ENCODE measurements around the gene CERS6. TPM values are rescaled to one million over a fixed set of nuclear protein-coding genes. Genes with fewer than 3 reads are reported as not detected.
A peak's percentile ranks its signal among the peaks of the same experiment; 100 is the strongest.

CERS6 gene
- total and polyA plus RNA-seq, 2 experiments from 2014 or later, result 7.4 to 35.0 TPM

DNA sequence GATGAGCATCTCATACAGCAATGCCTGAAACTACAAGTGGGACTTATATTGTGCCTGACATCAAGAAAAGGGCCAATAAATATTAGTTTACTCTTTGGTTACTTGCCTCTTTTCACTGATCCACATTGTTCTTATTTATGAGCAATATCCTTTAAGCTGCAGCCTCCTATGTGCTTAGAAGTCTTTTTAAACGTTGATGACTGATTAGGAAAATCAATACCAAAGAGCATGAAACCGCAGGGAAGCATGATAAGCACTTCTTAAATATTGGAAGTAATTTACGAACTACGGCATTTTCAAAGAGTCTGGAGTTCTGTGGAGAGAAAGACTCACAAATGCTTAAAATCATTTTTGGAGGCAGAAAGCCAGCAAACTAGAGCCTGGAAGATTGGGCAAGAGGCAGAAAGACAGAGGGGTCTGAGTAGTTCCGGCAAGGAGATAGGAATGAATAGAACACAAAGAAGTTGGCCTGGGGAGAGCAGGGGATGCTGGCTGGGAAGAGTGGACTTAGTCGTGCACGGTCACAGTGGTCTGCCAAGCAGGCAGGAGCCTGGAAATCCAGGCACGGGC lies 223.8 kb downstream of the CERS6 start:
- H3K27ac ChIP-seq (ENCODE audit: low read depth), result no peak overlapping the region
- no peaks in the 10 kb centered on the region for H3K27me3 Mint-ChIP-seq (ENCODE audit: insufficient read depth, low read depth, poor library complexity)
- H3K9me3 Mint-ChIP-seq, result no peaks in the 10 kb centered on the region
- no peak overlapping the region for H2AFZ ChIP-seq
- no peaks in the 10 kb centered on the region for H3K36me3 Mint-ChIP-seq (ENCODE audit: low read depth)
- ATAC-seq, result peak; percentile 39; the same call in 2 of the 3 replicates
- H3K4me3 Mint-ChIP-seq, result no peak overlapping the region
- no peak overlapping the region for H3K4me2 ChIP-seq
- H3K4me1 Mint-ChIP-seq, result peaks cover 25% of the 10 kb centered on the region
- no peaks in the 10 kb centered on the region for H3K36me3 ChIP-seq (ENCODE audit: insufficient read depth)
- no peaks in the 10 kb centered on the region for H3K9me2 ChIP-seq (ENCODE audit: insufficient read depth)
- H4K20me1 ChIP-seq (replicated peaks; ENCODE audit: insufficient read depth), result no peaks in the 10 kb centered on the region
- peaks cover 5% of the 10 kb centered on the region; the same call in 1 of the 2 replicates for H3K4me1 ChIP-seq (ENCODE audit: insufficient read depth)
- no peak for TF ChIP-seq CREB1 (CRISPR knock-in tag; IDR thresholded peaks at IDR 0.05; ENCODE audit: low read depth)
- TF ChIP-seq ZNF114 (CRISPR knock-in tag; IDR thresholded peaks at IDR 0.05), result no peak
- TF ChIP-seq, protein P1, sequence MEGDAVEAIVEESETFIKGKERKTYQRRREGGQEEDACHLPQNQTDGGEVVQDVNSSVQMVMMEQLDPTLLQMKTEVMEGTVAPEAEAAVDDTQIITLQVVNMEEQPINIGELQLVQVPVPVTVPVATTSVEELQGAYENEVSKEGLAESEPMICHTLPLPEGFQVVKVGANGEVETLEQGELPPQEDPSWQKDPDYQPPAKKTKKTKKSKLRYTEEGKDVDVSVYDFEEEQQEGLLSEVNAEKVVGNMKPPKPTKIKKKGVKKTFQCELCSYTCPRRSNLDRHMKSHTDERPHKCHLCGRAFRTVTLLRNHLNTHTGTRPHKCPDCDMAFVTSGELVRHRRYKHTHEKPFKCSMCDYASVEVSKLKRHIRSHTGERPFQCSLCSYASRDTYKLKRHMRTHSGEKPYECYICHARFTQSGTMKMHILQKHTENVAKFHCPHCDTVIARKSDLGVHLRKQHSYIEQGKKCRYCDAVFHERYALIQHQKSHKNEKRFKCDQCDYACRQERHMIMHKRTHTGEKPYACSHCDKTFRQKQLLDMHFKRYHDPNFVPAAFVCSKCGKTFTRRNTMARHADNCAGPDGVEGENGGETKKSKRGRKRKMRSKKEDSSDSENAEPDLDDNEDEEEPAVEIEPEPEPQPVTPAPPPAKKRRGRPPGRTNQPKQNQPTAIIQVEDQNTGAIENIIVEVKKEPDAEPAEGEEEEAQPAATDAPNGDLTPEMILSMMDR (conservative IDR thresholded peaks at IDR 0.05; ENCODE audit: low read depth in 2 of 2), result no peak
- TF ChIP-seq, protein P2, sequence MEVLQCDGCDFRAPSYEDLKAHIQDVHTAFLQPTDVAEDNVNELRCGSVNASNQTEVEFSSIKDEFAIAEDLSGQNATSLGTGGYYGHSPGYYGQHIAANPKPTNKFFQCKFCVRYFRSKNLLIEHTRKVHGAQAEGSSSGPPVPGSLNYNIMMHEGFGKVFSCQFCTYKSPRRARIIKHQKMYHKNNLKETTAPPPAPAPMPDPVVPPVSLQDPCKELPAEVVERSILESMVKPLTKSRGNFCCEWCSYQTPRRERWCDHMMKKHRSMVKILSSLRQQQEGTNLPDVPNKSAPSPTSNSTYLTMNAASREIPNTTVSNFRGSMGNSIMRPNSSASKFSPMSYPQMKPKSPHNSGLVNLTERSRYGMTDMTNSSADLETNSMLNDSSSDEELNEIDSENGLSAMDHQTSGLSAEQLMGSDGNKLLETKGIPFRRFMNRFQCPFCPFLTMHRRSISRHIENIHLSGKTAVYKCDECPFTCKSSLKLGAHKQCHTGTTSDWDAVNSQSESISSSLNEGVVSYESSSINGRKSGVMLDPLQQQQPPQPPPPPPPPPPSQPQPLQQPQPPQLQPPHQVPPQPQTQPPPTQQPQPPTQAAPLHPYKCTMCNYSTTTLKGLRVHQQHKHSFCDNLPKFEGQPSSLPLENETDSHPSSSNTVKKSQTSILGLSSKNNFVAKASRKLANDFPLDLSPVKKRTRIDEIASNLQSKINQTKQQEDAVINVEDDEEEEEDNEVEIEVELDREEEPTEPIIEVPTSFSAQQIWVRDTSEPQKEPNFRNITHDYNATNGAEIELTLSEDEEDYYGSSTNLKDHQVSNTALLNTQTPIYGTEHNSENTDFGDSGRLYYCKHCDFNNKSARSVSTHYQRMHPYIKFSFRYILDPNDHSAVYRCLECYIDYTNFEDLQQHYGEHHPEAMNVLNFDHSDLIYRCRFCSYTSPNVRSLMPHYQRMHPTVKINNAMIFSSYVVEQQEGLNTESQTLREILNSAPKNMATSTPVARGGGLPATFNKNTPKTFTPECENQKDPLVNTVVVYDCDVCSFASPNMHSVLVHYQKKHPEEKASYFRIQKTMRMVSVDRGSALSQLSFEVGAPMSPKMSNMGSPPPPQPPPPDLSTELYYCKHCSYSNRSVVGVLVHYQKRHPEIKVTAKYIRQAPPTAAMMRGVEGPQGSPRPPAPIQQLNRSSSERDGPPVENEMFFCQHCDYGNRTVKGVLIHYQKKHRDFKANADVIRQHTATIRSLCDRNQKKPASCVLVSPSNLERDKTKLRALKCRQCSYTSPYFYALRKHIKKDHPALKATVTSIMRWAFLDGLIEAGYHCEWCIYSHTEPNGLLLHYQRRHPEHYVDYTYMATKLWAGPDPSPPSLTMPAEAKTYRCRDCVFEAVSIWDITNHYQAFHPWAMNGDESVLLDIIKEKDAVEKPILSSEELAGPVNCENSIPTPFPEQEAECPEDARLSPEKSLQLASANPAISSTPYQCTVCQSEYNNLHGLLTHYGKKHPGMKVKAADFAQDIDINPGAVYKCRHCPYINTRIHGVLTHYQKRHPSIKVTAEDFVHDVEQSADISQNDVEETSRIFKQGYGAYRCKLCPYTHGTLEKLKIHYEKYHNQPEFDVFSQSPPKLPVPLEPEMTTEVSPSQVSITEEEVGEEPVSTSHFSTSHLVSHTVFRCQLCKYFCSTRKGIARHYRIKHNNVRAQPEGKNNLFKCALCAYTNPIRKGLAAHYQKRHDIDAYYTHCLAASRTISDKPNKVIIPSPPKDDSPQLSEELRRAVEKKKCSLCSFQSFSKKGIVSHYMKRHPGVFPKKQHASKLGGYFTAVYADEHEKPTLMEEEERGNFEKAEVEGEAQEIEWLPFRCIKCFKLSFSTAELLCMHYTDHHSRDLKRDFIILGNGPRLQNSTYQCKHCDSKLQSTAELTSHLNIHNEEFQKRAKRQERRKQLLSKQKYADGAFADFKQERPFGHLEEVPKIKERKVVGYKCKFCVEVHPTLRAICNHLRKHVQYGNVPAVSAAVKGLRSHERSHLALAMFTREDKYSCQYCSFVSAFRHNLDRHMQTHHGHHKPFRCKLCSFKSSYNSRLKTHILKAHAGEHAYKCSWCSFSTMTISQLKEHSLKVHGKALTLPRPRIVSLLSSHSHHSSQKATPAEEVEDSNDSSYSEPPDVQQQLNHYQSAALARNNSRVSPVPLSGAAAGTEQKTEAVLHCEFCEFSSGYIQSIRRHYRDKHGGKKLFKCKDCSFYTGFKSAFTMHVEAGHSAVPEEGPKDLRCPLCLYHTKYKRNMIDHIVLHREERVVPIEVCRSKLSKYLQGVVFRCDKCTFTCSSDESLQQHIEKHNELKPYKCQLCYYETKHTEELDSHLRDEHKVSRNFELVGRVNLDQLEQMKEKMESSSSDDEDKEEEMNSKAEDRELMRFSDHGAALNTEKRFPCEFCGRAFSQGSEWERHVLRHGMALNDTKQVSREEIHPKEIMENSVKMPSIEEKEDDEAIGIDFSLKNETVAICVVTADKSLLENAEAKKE (CRISPR knock-in tag; IDR thresholded peaks at IDR 0.05), result no peak
- TF ChIP-seq JUNB (IDR thresholded peaks at IDR 0.05; ENCODE audit: unreplicated experiment), result no peak
- TF ChIP-seq, protein P3, sequence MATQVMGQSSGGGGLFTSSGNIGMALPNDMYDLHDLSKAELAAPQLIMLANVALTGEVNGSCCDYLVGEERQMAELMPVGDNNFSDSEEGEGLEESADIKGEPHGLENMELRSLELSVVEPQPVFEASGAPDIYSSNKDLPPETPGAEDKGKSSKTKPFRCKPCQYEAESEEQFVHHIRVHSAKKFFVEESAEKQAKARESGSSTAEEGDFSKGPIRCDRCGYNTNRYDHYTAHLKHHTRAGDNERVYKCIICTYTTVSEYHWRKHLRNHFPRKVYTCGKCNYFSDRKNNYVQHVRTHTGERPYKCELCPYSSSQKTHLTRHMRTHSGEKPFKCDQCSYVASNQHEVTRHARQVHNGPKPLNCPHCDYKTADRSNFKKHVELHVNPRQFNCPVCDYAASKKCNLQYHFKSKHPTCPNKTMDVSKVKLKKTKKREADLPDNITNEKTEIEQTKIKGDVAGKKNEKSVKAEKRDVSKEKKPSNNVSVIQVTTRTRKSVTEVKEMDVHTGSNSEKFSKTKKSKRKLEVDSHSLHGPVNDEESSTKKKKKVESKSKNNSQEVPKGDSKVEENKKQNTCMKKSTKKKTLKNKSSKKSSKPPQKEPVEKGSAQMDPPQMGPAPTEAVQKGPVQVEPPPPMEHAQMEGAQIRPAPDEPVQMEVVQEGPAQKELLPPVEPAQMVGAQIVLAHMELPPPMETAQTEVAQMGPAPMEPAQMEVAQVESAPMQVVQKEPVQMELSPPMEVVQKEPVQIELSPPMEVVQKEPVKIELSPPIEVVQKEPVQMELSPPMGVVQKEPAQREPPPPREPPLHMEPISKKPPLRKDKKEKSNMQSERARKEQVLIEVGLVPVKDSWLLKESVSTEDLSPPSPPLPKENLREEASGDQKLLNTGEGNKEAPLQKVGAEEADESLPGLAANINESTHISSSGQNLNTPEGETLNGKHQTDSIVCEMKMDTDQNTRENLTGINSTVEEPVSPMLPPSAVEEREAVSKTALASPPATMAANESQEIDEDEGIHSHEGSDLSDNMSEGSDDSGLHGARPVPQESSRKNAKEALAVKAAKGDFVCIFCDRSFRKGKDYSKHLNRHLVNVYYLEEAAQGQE (IDR thresholded peaks at IDR 0.05; ENCODE audit: unreplicated experiment), result no peak
- TF ChIP-seq ZNF331 (CRISPR knock-in tag; IDR thresholded peaks at IDR 0.05; ENCODE audit: low read depth), result no peak
- TF ChIP-seq POLR2AphosphoS5 (IDR thresholded peaks at IDR 0.05; ENCODE audit: low read depth), result no peak
- TF ChIP-seq EZH2phosphoT487 (IDR thresholded peaks at IDR 0.05; ENCODE audit: unreplicated experiment), result no peak
- TF ChIP-seq EZH2 (IDR thresholded peaks at IDR 0.05; ENCODE audit: low read depth, unreplicated experiment), result no peak
- no peak for TF ChIP-seq STAT1 (IDR thresholded peaks at IDR 0.05; ENCODE audit: unreplicated experiment)
- 0 out of 2 replicates have a peak, but pooled peaks cover 3% of the 10 kb centered on the region for H3K79me2 ChIP-seq (replicated peaks; ENCODE audit: insufficient read depth)
- no peaks in the 10 kb centered on the region for H3F3A ChIP-seq (replicated peaks; ENCODE audit: low read depth)
- no peak overlapping the region for H3K4me3 ChIP-seq
- H3K27me3 ChIP-seq (ENCODE audit: insufficient read depth), result no peaks in the 10 kb centered on the region
- H3K27ac Mint-ChIP-seq, result peak overlapping the region; percentile 11; the same call in 1 of the 2 replicates
- DNase-seq (ENCODE audit: low spot score), result no peak
